Tibial nerve (tissue), 4 donors: ENCODE data around the gene ARL5C. TPM values are rescaled to one million over a fixed set of nuclear protein-coding genes. Genes with fewer than 3 reads are reported as not detected.

Experiments used
- DNase-seq, 2 donors: peaks; one replicate each; pipeline ENCODE4 v3.0.0-alpha.2; 2019; ENCODE audit warnings: low spot score in 2 of 2
- H3K27ac ChIP-seq, 4 donors: fragments of 200-600 bp; sonication (generic) in 3 of 4; one replicate each; pipeline ENCODE4 v1.5.1; 2017 to 2019; ENCODE audit warnings: mild to moderate bottlenecking in 1 of 4
- H3K27me3 ChIP-seq, 2 donors: fragments of 200-600 bp; sonication (generic) in 1 of 2; one replicate each; pipeline versions ENCODE4 v1.5.1 to v1.6.0; 2017 to 2019
- H3K36me3 ChIP-seq, 3 donors: fragments of 200-600 bp; sonication (generic); one replicate each; pipeline ENCODE4 v1.5.1; 2018 to 2019
- H3K4me1 ChIP-seq, 4 donors: fragments of 200-600 bp; sonication (generic) in 3 of 4; one replicate each; pipeline ENCODE4 v1.5.1; 2017 to 2019
- H3K4me3 ChIP-seq, 4 donors: fragments of 200-600 bp; sonication (generic) in 3 of 4; one replicate each; pipeline ENCODE4 v1.5.1; 2017 to 2019; ENCODE audit warnings: mild to moderate bottlenecking in 1 of 4, moderate library complexity in 1 of 4
- H3K9me3 ChIP-seq, 4 donors: fragments of 200-600 bp; sonication (generic) in 3 of 4; one replicate each; pipeline ENCODE4 v1.5.1; 2017 to 2019
- EP300 ChIP-seq, 2 donors: sonication (generic); formaldehyde crosslinking; IDR thresholded peaks; one replicate each; pipeline ENCODE4 v1.6.1; 2017; ENCODE audit warnings: antibody characterized with exemption in 2 of 2, mild to moderate bottlenecking in 1 of 2
- POLR2A ChIP-seq, 2 donors: fragments of 450-650 bp; IDR thresholded peaks; one replicate each; pipeline ENCODE4 v1.6.1; 2017; ENCODE audit warnings: antibody characterized with exemption in 2 of 2, mild to moderate bottlenecking in 2 of 2, moderate library complexity in 2 of 2
- WGBS, 2 donors: methylation state at CpG; one replicate each; pipeline ENCODE4 v1.1.5; 2018; 5-methylcytosine and 5-hydroxymethylcytosine counted together
- total RNA-seq, 4 donors: library from RNA; depleted of rRNA; stranded (reverse); fragments of >200 nt; gene quantifications; one replicate each; pipeline ENCODE4 v1.1.0, GENCODE V29; 2016
- TF ChIP-seq, protein P1 (sequence below), 5 experiments: fragments of 200-600 bp in 3 of 5; fragments of 450-650 bp in 2 of 5; sonication (generic) in 3 of 5; IDR thresholded peaks; one replicate each; pipeline ENCODE4 v1.5.1; 2016 to 2019; ENCODE audit warnings: antibody characterized with exemption in 5 of 5, mild to moderate bottlenecking in 3 of 5, moderate library complexity in 2 of 5

Gene ARL5C
- total RNA-seq, 4 donors from 2014 or later, result not detected

GRCh38 chr17:39209317-39210092 lies 43.5 kb upstream of the ARL5C start:
- no peak for TF ChIP-seq POLR2A (IDR thresholded peaks at IDR 0.05)
- TF ChIP-seq, protein P1, sequence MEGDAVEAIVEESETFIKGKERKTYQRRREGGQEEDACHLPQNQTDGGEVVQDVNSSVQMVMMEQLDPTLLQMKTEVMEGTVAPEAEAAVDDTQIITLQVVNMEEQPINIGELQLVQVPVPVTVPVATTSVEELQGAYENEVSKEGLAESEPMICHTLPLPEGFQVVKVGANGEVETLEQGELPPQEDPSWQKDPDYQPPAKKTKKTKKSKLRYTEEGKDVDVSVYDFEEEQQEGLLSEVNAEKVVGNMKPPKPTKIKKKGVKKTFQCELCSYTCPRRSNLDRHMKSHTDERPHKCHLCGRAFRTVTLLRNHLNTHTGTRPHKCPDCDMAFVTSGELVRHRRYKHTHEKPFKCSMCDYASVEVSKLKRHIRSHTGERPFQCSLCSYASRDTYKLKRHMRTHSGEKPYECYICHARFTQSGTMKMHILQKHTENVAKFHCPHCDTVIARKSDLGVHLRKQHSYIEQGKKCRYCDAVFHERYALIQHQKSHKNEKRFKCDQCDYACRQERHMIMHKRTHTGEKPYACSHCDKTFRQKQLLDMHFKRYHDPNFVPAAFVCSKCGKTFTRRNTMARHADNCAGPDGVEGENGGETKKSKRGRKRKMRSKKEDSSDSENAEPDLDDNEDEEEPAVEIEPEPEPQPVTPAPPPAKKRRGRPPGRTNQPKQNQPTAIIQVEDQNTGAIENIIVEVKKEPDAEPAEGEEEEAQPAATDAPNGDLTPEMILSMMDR (IDR thresholded peaks at IDR 0.05), result no peak
- TF ChIP-seq EP300 (IDR thresholded peaks at IDR 0.05), result peak in 1 of 2 donors; percentile 40
- DNase-seq, result peak; percentile 37 to 74
- Histone ChIP-seq H3K36me3 (peaks cover 0 to 9% (median under 1%) of the 10 kb centered on the region in 3 donors), H3K9me3 (no peaks in the 10 kb centered on the region), H3K4me1 (peaks cover 0 to 24% (median 18%) of the 10 kb centered on the region in 4 donors), H3K4me3 (peak overlapping the region; percentile 15 to 43 (median 35)), H3K27ac (peak overlapping the region in 2 of 4 donors; percentile 22 to 42), H3K27me3 (peaks cover 0 to 30% of the 10 kb centered on the region in 2 donors)
- 5 to 15% methylated on average over 4 to 33 of the region's 39 CpGs for WGBS, 2 donors

GRCh38 chr17:39208893-39209292 lies 42.9 kb upstream of the ARL5C start:
- Histone ChIP-seq H3K4me1 (peaks cover 0 to 24% (median 18%) of the 10 kb centered on the region in 4 donors), H3K36me3 (peaks cover 0 to 15% (median 6%) of the 10 kb centered on the region in 3 donors), H3K27me3 (peaks cover 0 to 24% of the 10 kb centered on the region in 2 donors), H3K27ac (peak overlapping the region in 1 of 4 donors; percentile 17), H3K9me3 (no peaks in the 10 kb centered on the region), H3K4me3 (no peak overlapping the region)
- 59 to 71% methylated on average over 8 of the region's 8 CpGs for WGBS, 2 donors
- TF ChIP-seq POLR2A (IDR thresholded peaks at IDR 0.05), result no peak
- no peak for DNase-seq

DNA sequence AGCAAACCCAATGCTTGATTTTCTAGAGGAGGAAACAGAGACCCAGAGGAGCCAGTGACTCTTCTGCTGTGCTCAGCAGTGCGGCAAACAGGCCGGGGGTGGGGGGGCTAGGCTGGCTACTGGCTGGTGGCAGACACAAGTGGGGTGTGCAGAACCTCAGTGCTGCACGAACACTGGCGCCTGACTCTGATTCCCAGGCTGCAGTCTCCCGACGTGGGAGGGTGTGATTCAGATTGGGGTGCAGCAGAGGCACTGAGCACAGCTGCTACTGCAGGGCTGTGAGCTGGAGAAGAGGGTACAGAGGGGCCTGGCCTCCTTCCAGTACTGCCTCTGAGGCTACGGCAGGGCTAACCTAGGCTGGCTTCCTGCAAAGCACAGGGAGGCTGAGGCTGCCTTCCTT lies 42.2 kb upstream of the ARL5C start:
- H3K4me3 ChIP-seq, result no peak overlapping the region
- no peaks in the 10 kb centered on the region for H3K9me3 ChIP-seq
- DNase-seq, result no peak
- H3K4me1 ChIP-seq, result peaks cover 0 to 24% (median 18%) of the 10 kb centered on the region in 4 donors
- TF ChIP-seq, protein P1 (IDR thresholded peaks at IDR 0.05), result no peak
- TF ChIP-seq POLR2A (IDR thresholded peaks at IDR 0.05), result no peak
- TF ChIP-seq EP300 (IDR thresholded peaks at IDR 0.05), result no peak
- H3K27me3 ChIP-seq, result peaks cover 0 to 22% of the 10 kb centered on the region in 2 donors
- WGBS, 2 donors, result 47 to 51% methylated on average over 7 of the region's 7 CpGs
- peaks cover 0 to 22% (median 14%) of the 10 kb centered on the region in 3 donors for H3K36me3 ChIP-seq
- no peak overlapping the region for H3K27ac ChIP-seq

- Histone ChIP-seq H3K36me3 (peaks cover 0 to 42% (median 34%) of the 10 kb centered on the region in 3 donors), H3K9me3 (no peaks in the 10 kb centered on the region), H3K27ac (no peak overlapping the region), H3K4me1 (peaks cover 0 to 39% (median 33%) of the 10 kb centered on the region in 4 donors), H3K4me3 (no peak overlapping the region), H3K27me3 (peaks cover 0 to 13% of the 10 kb centered on the region in 2 donors)
- 71 to 87% methylated on average over 3 of the region's 3 CpGs for WGBS, 2 donors
- TF ChIP-seq POLR2A (IDR thresholded peaks at IDR 0.05), result no peak
- no peak for TF ChIP-seq EP300 (IDR thresholded peaks at IDR 0.05)
- TF ChIP-seq, protein P1 (IDR thresholded peaks at IDR 0.05), result no peak
- no peak for DNase-seq
Observed at GRCh38 chr17:39205112-39205526, 39.2 kb upstream of the ARL5C start.

- peaks cover 0 to 4% of the 10 kb centered on the region in 2 donors for H3K27me3 ChIP-seq
- TF ChIP-seq POLR2A (IDR thresholded peaks at IDR 0.05) (no peak), EP300 (IDR thresholded peaks at IDR 0.05) (no peak)
- TF ChIP-seq, protein P1 (IDR thresholded peaks at IDR 0.05), result no peak
- no peaks in the 10 kb centered on the region for H3K9me3 ChIP-seq
- H3K4me1 ChIP-seq, result peaks cover 0 to 35% (median 24%) of the 10 kb centered on the region in 4 donors
- no peak overlapping the region for H3K27ac ChIP-seq
- peaks cover 0 to 42% (median 34%) of the 10 kb centered on the region in 3 donors for H3K36me3 ChIP-seq
- WGBS, 2 donors, result 76 to 87% methylated on average over 8 of the region's 8 CpGs
- no peak overlapping the region for H3K4me3 ChIP-seq
- DNase-seq, result no peak
Observed at GRCh38 chr17:39204245-39204644, 38.3 kb upstream of the ARL5C start.
